HG03558 (cell line): ENCODE results near the gene REC8.
A peak's percentile ranks its signal among the peaks of the same experiment; 100 is the strongest.
"Not testable (repeated sequence)": the region's sequence is repeated elsewhere in the genome, so short reads cannot be mapped to it uniquely, and the experiment has no call there.

Source experiments
- ATAC-seq: cut with Tn5 transposase; IDR thresholded peaks from one replicate; pipeline ENCODE4 v1.9.1; 2021; ENCODE audit warnings: moderate number of reproducible peaks; ENCODE audit not compliant: unreplicated experiment; ENCODE audit errors: extremely low read depth

REC8 gene

GRCh38 chr14:24196071-24197055, 24.5 kb downstream of the REC8 start:
- no peak for ATAC-seq

GRCh38 chr14:24197056-24197450, 25.2 kb downstream of the REC8 start:
- no peak for ATAC-seq

- ATAC-seq, result no peak
Observed at GRCh38 chr14:24198814-24199524, 27.1 kb downstream of the REC8 start.

GRCh38 chr14:24202538-24202937, 30.7 kb downstream of the REC8 start:
- not testable (repeated sequence) for ATAC-seq

- ATAC-seq, result not testable (repeated sequence)
Observed at GRCh38 chr14:24203249-24203886, 31.5 kb downstream of the REC8 start.

GRCh38 chr14:24204163-24205146, 32.6 kb downstream of the REC8 start:
- no peak for ATAC-seq

GRCh38 chr14:24206260-24207103, 34.6 kb downstream of the REC8 start:
- ATAC-seq, result no peak

GRCh38 chr14:24207104-24207551, 35.2 kb downstream of the REC8 start:
- ATAC-seq, result no peak

GRCh38 chr14:24207625-24208024, 35.7 kb downstream of the REC8 start:
- no peak for ATAC-seq

- no peak for ATAC-seq
Observed at GRCh38 chr14:24211311-24211710, 39.4 kb downstream of the REC8 start.

GRCh38 chr14:24212924-24213865, 41.3 kb downstream of the REC8 start, which contains the start of gene CHMP4A:
Gene CHMP4A (minus strand): TSS chr14:24213488. CDS start chr14:24213439, 49 bp downstream.
- ATAC-seq, result peak; percentile 46

GRCh38 chr14:24213866-24214662, 42.2 kb downstream of the REC8 start:
- no peak for ATAC-seq

- peak; percentile 44 for ATAC-seq
Observed at GRCh38 chr14:24215495-24216344, 43.8 kb downstream of the REC8 start, which contains the start of gene MDP1. Gene MDP1 (minus strand): TSS chr14:24216066. CDS start chr14:24215955, 111 bp downstream.

GRCh38 chr14:24216345-24216699, 44.4 kb downstream of the REC8 start:
- no peak for ATAC-seq

- ATAC-seq, result not testable (repeated sequence)
Observed at GRCh38 chr14:24216876-24217275, 45.0 kb downstream of the REC8 start.

GRCh38 chr14:24219080-24219479, 47.2 kb downstream of the REC8 start:
- ATAC-seq, result no peak
